ENCODE measurements around the gene TRA2A.
A peak's percentile ranks its signal among the peaks of the same experiment; 100 is the strongest.
"Not testable (repeated sequence)": the region's sequence is repeated elsewhere in the genome, so short reads cannot be mapped to it uniquely, and the experiment has no call there.

The TRA2A gene

DNA sequence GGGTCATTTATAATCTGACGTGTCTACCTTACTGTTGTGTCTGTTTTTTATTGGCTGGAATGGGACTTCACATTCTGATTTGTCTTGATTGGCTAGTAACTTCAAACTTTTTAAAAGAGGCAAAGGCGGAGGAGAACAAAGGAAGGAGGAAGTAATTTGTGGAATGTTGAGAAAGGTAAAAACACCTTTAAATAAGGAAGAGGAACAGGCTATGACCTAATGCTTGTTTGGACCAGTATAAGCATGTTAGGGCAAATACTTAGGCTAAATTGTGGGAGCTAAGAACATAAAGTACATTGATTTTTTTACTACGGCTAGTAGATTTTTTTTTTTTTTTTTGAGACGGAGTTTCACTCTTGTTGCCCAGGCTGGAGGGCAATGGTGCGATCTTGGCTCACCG, 18.0 kb downstream of the TRA2A start:
- not testable (repeated sequence) for DNase-seq (ENCODE audit: low read depth in 1 of 2, low spot score in 1 of 2)

DNA sequence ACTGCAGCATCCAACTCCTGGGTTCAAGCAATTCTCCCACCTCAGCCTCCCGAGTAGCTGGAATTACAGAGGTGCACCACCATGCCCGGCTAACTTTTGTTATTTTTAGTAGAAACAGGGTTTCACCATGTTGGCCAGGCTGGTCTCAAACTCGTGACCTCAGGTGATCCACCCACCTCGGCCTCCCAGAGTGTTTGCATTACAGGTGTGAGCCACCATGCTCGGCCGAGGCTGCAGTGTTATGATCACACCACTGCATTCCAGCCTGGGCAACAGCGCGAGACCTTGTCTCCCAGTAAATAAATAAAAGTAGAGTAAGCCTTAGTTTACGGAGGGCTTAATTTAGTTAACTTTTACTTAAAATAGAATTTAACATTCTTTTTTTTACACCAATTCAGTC, 37.8 kb downstream of the TRA2A start:
- DNase-seq (ENCODE audit: low read depth in 1 of 2, low spot score in 1 of 2): no peak

DNA sequence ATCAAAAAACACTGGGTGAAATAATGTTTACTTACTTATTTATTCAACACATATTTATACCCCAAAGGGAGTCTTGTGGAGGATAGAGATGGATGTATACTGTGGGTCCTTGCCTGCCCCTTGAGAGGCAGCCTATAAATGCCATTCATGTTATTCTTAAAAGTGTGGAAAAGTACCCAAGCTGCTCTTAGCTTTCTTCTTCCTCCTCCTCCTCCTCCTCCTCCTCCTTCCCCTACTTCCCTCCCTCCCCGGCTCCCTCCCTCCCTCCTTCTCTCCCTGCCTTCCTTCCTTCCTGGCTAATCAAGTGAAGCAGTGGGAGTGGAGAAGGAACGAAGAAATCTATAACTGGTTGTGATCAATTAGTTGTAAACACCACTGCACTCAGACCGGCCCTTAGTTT, 40.3 kb downstream of the TRA2A start:
- DNase-seq (ENCODE audit: low read depth in 1 of 2, low spot score in 1 of 2): no peak

DNA sequence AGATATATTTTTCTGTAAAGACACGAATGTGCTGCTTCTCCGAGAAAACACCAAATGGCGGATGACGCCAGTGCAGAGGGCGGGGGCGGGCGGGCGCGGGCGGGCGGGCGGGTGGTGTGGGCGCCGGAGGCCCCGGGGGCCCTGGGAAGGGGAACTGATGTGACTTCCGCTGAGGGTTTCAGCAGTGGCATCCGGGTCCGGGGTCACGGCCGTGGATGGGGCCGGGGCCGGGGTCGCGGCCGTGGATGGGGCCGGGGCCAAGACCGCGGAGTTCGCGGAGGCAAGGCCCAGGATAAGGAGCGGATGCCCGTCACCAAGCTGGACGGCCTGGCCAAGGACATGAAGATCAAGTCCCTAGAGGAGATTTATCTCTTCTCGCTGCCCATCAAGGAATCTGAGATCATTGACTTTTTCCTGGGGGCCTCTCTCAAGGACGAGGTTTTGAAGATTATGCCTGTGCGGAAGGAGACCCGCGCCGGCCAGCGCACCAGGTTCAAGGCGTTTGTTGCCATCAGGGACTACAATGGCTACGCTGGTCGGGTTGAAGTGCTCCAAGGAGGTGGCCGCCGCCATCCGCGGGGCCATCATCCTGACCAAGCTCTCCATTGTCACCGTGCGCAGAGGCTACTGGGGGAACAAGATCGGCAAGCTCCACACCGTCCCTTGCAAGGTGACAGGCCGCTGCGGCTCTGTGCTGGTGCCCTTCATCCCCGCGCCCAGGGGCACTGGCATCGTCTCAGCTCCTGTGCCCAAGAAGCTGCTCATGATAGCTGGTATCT, 41.2 kb downstream of the TRA2A start:
- DNase-seq (ENCODE audit: low read depth in 1 of 2, low spot score in 1 of 2): peak in 1 of 2 donors; percentile 29

DNA sequence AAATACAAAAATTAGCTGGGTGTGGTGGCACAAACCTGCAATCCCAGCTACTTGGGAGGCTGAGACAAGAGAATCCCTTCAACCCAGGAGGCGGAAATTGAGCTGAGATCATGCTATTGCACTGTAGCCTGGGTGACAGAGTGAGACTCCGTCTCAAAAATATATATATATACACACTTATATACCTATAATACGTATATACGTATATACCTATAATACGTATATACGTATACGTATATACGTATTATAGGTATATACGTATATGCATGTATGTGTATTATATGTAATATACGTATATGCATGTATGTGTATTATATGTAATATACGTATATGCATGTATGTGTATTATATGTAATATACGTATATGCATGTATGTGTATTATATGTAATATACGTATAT, 43.1 kb downstream of the TRA2A start:
- DNase-seq (ENCODE audit: low read depth in 1 of 2, low spot score in 1 of 2): not testable (repeated sequence)

DNA sequence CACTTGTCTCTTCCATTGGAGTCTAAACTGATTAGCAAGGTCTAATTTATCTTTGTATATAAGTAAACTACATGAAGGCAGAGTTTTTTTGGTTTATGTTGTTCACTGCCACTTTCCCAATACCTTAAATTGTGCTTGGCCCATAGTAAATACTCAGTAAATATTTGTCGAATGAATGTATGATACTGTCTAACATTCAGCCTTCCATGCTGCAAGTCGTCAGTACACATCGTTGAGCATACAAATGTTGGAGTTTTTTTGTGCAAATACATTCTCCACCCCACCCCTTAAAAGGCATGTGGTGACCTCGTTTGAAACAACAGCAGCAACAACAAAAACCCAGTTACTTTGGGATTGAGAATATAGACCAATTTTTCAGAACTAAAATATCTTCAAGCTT, 44.1 kb downstream of the TRA2A start:
- no peak for DNase-seq (ENCODE audit: low read depth in 1 of 2, low spot score in 1 of 2)

DNA sequence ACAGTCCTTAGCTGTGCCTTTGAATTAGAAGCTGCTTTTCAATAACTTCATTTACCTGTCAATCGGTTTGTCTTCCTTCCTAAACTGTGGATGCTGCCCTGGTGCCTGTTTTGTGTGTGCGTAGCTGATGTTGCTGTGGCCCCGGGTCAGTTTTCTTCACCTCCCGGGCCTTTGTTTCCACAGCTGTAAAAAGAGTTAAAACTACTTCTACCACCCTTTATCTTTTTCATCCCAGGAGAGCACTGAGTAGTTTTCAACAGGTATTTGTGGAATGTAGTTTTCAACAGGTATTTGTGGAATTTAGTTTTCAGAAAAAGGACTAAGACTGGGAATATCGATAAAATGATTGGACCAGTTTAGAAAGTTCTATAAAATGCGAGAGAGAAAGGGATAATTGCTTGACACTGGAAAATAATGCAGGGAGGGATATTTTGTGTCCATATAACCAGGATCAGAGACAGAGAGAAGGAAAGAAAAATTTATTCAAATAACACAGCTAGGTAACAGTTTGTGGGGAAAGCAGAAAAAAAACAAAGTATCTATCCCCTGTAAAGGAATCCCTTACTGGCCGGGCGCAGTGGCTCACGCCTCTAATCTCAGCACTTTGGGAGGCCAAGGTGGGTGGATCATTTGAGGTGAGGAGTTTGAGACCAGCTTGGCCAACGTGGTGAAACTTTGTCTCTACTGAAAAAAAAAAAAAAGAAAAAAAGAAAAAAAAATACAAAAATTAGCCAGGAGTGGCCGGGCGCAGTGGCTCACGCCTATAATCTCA, 45.6 kb downstream of the TRA2A start:
- no peak for DNase-seq (ENCODE audit: low read depth in 1 of 2, low spot score in 1 of 2)

DNA sequence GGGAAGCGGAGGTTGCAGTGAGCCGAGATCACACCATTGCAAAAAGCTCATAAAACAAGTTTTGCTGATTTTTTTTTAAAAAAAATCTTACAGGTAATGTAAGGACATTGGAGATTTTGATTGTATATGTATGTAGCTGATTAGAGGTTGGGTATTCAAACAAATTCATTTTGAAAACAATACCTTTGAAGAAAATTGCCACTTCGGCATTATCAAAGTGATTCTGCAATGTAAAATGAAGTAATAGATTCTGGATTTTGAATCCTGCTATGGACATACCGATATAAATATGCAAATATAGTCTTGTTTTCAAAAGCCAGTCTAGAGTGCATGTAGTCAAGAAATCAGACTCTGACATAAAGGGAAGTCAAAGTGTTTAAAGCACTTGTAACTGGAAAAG, 49.1 kb downstream of the TRA2A start:
- no peak for DNase-seq (ENCODE audit: low read depth in 1 of 2, low spot score in 1 of 2)

DNA sequence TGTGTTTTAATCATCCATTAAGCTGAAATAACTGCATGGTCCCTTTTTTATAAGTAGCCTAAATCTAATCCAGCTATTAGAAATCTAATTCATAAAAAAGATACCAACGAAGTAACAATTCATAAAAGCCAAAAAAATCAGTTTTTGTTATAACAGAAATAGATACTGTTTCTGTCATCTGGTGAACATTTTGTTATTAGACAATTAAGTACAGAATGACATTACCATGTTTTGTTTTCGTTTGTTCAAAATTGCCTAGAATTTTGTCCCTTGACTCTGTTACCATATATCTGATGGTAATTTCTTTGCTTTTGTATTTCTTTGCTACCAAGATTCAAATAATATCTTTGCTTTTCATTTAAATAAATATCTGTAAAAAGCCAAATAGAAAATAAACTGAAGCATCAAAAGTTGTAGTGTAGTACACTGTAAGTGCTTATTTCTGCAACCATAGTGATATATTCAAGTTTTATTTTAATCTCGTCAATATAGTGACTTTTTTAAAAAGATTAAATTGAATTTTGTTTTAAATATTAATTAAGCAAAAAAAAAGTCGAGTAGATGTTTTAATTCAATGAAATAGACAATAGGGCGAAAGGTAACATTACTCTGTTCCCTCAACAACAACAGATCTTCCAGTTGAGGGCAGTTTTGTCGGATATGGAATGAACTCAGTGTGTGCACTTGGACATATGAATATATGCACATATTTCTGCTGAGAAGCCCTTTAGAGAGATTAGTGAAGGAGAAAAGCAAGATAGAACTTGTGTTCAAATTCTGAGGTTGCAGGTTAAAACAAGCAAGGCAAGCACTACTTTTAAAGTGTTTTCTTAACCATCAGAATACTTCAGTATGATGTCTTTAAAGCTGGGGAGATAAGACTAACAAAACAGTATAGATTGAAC, 53.6 kb downstream of the TRA2A start:
- DNase-seq (ENCODE audit: low read depth in 1 of 2, low spot score in 1 of 2): no peak

DNA sequence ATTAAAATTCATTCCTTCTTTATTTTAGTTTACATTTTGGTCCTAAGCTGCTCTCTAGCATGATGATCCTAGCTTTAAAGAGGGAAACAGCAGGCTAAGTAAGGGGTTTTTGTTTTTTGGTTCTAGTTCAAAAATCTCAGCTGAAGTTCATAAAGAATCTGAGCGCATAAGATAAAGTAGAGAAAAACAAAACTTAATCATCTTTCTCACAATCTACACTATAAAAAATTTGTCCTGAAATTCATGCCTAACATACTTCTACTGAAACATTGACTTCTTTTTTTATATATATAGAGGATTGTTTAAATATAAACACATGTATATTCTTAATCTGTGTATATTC, 54.7 kb downstream of the TRA2A start:
- DNase-seq (ENCODE audit: low read depth in 1 of 2, low spot score in 1 of 2): no peak

DNA sequence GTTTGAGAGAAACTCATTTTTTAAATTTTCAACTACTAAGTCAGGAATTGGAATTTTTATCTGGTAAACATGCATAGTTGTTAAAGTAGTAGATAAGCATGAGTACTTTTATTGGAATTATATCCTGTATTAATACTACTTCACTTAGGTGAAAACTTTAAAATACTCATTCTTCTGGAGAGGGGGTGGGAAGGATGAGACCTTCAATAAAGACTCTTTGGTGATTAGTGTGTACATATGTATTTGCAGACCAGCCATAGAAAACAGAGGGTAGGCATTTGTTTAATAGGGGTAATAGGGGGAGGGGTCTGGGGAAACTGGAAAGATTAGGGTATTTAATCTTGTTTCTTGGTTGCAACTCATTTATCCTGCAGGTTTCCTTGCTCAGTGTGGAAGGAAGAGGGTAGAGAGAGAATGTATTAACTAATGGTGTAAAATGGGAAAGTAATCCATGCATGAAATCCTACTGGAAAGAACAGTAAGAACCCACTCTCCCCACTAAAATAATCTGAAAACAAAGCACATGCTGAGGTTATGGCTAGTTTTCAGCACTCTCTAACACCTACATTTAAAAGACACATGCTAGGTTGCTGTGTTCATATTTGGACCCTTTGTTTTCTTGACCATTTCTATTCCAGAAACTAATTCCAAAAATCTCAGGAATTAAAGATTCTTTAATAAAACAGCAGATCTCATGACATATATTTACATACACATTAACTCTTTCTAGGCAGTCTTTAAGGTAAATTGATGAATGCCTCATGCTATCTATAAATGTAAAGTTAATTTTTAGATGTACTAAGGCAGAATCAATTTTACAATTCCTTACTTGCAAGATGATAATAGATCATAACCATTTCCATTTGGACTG, 55.3 kb downstream of the TRA2A start:
- no peak for DNase-seq (ENCODE audit: low read depth in 1 of 2, low spot score in 1 of 2)

DNA sequence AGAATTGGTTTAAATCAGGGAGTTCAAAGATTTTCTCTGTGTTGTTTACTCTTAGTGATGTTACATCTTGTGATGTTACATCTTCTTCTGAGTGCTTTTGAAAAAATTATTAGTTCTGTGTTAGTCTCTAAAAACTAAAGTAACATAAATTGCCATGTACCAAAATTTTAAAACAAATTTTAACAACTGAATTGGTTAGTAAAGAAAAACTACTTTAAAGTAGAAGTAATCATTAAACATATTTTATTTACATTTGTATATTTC, 56.3 kb downstream of the TRA2A start:
- DNase-seq (ENCODE audit: low read depth in 1 of 2, low spot score in 1 of 2): no peak

DNA sequence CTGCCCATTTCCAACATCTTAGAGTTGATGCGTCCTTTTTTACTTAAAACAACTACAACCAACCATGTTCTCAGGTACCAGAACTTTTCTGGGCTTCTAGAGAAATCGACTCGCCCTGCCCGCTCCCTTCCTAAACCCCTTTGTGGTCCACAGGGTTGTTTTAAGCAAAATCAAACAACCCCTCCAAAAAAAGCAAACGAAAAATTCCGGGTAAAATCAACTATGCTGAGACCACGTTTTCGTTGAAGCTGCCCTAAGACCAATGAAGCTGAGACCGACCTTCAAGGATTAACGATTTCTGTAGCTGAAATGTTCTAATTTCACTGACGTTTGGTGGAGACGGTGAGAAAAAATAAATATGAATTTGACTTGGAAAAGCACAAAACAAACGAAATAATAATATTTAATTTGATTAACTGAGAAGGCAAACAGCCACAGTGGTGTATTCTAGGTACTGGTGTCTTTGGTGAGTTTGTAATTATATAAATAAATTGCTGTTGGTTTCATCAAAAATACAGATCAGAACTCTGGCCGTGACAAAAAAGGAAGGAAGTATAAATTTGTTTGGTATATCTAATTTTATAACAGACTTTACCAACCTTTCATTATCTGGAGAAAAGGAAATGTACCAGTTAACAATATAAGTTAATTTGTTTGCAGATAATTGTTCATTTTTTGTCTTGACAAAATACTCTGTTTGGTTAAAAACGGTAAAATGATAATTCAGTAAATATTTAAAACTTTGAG, 56.8 kb downstream of the TRA2A start:
- no peak for DNase-seq (ENCODE audit: low read depth in 1 of 2, low spot score in 1 of 2)

DNA sequence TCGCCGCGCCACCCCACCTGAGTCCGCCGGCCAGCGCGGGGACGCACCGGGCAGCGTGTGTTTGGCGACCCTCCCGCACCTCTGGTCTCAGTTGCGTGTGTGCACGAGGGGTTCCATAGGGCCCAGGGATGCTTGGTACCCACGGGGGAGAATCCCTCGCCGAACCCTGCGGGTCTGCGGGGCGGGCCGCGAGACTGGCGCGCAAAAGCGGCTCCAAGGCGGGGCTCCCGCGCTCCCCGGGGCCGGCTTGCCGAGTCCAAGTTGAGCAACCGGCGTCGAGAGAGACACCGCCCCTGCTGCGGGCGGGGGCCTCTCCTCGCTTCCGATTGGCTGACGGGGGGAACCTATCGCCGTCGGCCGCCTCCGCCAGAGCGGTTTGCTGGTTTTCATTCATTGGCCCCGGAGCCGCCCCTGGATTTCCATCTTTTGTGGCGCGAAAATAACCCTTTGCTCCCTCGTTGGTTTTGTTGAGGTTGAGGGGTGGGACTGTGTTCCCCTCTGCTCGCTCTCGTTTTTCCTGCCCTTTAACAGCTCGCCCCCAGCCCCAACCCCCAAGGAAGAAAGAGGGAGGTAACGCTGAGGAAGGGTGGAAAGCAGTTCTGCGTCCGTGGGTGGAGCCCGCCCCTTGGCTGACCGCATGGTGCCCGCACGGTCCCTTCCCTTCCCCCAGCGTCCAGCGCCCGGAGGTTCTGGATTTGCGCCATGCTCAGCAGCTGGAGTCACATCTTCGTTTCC, 57.5 kb downstream of the TRA2A start:
- DNase-seq (ENCODE audit: low read depth in 1 of 2, low spot score in 1 of 2): no peak

DNA sequence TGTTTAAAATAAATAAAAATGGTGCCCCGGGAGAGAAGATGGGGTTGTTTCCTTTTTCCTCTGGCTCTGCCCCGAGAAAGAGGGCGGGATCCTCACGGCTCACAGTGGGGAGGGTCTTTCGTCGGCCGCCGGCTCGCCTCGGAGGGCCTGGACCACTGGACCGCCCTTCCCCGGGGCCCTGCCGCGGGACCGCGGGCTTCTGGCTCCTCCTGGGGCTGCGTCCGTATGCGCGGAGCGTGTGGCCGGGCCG, 58.0 kb downstream of the TRA2A start:
- DNase-seq (ENCODE audit: low read depth in 1 of 2, low spot score in 1 of 2): no peak

DNA sequence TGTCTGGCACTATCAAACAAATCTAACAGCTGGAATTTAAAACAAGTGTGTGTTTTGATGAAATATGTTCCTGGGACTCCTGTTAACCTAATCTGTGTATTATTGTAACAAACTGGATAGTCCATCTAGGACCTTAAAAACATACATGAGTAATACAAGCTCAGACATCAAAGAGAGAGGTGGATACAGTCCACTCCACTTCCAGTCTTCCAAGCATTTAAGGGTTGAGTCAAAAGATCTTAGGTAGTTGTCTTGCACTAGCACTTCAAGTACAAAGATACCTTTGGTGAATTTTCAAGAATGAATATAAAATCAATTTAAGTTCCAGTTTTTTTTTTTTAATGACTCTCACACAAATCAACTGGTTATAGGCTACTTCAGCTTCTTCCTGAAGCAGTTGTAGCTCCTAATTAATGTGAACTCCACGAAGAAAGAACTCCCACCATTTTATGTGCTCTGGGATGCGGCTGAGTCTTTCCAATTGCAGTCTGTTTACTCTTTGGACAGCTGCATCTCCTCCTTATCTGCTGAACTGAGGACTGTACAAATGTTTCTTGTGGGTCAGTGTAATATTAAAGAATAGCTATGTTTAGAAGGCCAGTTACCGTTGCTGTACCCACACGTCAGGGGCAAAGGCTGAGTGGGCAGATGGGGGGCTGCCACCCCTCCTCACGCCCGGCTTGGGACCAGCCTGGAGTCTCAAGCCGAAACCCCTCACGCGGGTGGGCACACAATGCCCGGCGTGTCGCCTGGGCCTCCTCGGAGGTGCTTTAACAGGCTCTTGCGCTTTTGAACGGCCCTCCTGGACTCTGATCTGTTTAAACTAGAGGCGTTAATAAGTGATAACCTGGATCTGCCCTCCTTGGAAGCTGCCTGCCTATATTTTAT, 58.6 kb downstream of the TRA2A start:
- no peak for DNase-seq (ENCODE audit: low read depth in 1 of 2, low spot score in 1 of 2)

DNA sequence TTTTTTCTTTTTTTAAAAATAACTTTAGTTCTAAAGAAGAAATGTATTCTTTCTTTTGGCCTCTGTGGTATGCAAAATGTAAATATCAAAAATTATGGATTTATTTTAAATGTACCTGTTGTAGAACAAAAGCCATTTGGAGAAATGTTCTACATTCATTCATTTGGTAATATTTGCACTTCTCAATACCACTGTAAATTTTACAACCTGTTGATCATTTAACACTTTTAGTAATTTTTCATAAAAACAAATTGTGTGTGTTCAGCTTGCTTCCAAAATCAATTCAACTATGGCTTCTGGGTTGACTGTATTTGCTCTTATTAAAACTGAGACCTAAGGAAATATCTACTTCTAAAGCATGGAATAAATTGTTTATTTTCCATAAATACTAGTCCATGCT, 59.2 kb downstream of the TRA2A start:
- DNase-seq (ENCODE audit: low read depth in 1 of 2, low spot score in 1 of 2): no peak

DNA sequence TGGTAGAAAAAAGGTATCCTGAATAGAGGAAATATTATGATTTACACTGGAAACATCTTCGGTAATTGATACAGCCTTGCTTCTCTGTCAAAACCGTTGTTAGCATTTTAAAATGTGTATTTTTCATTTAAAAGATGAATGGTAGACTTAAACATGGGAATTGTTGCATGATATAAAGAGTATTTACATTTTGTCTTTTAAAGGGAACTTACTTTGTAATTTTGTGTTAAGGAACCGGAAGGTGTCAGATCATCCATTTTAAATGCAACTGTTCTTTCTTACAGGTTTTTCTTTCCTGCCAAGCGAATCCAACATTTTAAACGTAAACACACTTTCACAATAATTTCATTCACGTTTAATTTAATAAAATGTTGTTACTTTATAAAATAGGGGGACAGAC, 59.7 kb downstream of the TRA2A start:
- no peak for DNase-seq (ENCODE audit: low read depth in 1 of 2, low spot score in 1 of 2)

All from activated T-helper 1 cell treated with anti-CD3 and anti-CD28 coated beads, Interleukin-2, amount 50 U/mL, for 16 hours (primary cell).